Measurements from ENCODE around the gene CDHR3. TPM values are rescaled to one million over a fixed set of nuclear protein-coding genes. Genes with fewer than 3 reads are reported as not detected.

The CDHR3 gene
- total RNA-seq, 1 donor from 2014 or later = 4.1 TPM

Other genes starting within 250 kb of the CDHR3 start
- 10.4 TPM for gene ATXN7L1, start 86.7 kb upstream of the CDHR3 start, total RNA-seq
- 99.0 TPM for gene SYPL1, start 149.0 kb downstream of the CDHR3 start, total RNA-seq

Data from tongue (tissue), 1 donor.